NOMO-1 treated with dmso at 0.1 percent for 144 hours (cell line): ENCODE measurements around the gene GSDME.

Experiments
- DNase-seq: peaks from one replicate; lab custom pipeline; 2025; ENCODE audit not compliant: unreplicated experiment; lab: John Stamatoyannopoulos, UW

GSDME gene

DNA sequence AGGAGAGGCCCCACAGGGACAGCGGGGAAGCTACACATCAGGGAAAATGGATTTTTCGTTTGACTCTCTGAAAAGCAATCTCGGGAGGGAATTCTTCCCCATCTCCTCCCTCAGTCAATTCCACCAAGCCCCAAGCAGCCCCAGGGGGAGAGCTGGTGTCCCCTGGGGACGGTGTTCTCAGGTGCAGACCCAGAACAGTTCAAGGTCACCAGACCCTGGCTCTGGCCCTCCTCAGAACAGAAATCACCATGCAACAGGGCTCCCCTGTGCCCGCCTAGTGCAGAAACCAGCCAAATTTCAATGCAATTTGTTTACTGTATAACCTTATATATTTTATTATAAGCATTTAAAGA, 34.1 kb downstream of the GSDME start:
- DNase-seq, result no peak

DNA sequence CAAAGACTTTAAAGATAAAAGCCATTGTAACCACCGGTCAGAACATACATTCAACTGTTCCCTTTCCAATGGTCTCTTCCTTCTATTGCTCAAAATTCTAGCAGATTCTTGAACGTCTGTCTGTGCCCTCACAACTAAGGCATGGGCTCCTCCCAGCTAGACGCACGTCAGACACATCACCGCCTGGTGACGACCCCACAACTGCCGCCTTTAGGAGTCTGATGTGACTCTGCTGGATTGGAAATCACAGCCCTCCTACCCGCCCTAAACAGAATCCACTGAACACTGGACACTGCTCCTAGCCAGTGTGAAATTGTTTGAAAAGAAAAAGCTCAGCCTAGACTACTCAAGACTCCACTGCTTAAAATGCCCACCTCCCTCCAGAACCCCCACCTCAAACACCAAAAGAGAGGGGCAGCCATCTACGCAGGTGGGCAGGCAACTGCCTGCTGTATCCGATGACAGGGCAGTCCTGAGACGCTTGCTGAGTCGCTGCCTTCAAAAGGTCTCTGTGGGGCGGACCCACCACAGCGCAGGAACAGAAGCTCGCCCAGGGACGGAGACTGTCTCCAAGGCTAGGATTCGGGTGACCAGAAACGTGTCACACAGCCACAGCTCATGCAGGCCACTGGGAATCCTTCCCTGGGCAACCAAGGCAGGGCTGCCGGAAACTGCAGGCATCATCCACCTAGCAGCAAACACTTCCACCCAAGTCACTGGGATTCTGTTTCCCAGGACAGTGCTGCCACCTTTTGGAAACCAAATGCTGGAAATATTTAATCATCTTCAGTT, 34.7 kb downstream of the GSDME start:
- DNase-seq, result no peak

DNA sequence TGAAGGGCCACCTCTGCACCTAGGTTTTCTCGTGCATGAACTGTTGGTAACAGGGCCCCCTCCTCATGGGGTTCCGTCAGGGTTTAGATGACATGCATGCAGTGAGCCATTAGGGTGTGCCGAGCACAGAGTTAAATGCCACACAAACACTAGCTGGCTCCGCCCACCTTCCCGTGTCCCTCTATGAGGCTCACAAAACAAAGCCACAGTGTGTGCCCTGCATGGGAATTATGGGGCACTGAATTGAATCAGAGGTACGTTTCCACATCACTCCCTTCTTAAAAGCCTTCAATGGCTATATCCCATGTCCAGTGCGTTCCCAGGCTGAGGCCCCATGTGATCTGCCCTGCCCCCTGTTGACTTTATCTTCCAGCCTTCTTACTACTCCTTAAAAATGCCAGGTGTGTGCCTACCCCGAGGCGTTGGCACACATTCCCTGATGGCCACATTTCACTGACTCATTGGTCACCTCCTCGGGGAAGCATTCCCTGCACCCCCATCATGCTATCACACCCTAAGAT, 35.7 kb downstream of the GSDME start:
- no peak for DNase-seq

DNA sequence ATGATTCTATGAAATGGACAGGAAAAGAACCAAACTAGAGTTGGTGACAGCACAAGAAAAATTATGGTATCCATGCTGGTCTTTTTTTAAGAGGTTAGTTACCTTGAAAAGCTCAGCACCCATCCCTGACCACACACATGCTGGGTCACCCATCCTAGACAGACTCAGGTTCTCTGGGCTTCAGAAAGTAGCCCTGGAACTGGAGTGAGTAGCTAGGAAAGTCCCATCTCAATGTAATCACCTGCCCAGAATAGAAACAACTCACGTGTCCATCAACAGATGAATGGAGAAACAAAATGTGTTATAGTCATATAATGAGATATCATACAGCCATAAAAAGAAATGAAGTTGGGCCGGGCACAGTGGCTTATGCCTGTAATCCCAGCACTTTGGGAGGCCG, 37.0 kb downstream of the GSDME start:
- DNase-seq, result no peak

DNA sequence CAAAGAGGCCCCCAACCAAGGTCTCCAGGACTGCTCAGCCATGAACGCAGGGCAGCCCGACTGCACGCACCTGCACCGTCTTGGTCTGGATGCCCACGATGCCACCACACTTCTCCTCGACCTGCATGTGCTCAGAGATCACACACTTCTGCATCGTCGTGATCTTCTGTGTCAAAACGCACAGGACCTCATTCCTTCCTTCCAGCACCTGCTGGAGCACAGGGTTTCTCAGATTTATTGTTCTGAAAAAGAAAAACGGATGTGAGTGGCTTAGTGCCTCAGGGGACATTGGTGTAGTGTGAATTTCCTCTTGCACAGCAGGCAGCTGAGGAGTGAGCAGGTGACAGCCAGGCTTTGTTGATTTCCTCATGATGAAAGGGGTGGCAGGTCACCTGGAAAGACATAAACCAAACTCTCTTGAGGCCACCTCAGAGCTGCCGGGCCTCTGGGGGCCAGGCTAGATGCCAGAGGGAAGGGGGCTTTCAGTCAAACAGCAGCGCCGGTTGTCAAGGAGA, 38.2 kb downstream of the GSDME start:
- DNase-seq, result no peak

DNA sequence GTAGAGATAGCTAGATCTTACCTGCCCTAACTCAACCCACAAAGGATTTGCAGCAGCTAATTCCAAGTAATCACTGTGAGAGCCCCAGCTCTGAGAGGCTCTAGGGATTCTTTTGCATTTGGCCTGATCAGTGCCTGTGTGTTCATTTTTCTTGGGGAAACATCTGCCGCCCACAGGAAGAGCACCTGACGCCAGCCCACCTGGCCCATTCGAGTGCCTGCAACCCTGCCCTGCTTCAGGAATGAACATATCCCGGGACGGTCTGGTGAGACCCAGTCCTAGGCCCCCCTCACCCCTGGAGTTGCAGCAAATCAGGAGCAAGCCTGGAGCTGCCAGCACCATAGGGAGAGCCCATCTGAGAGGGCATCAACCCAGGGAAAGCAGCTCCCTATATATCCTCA, 38.8 kb downstream of the GSDME start:
- DNase-seq, result no peak

DNA sequence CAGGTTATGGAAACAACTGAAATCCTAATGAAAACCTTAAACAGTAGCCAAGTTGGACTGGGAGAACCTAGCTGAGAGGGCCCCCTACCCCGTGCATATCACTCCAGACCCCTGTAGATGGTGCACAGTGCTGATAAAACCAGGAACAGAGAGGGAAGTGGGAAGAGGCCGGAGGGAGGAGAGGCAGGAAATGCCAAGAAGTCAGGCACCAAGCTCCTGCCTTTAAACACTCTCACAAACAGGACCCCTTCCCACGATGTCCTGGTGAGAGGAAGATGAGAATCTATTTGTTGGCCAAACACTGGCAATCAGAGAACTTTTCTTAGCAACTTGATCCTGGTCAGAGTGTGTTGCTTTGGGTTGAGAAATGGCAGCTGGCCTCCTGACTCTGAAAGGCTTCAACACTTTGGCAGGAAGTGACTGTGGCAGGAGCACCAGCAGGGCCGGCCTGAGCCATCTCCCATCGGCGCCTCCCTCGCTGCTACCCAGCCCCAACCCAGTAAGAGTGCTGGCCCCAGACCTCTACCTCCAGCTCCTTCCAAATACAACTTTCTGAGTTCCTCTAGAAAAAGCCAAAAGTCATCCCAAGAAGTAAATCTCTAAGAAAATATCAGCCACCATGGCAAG, 39.5 kb downstream of the GSDME start:
- no peak for DNase-seq

DNA sequence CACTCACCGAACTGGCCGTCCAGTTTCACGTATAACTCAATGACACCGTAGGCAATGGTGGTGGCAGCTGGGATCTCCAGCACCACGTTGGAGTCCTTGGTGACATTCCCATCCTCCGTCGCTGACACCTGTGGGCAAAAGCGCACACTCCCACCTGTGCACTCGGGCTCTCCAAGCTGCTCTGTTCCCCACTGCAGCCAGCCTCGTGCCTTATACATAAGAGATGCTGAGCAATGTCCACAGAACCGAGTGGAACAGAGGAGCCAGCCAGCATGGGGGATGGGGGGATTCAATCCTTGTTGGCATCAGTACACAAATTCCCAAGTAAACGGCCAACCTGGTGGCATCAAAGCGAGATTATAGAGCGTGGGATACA, 40.0 kb downstream of the GSDME start:
- DNase-seq, result no peak

DNA sequence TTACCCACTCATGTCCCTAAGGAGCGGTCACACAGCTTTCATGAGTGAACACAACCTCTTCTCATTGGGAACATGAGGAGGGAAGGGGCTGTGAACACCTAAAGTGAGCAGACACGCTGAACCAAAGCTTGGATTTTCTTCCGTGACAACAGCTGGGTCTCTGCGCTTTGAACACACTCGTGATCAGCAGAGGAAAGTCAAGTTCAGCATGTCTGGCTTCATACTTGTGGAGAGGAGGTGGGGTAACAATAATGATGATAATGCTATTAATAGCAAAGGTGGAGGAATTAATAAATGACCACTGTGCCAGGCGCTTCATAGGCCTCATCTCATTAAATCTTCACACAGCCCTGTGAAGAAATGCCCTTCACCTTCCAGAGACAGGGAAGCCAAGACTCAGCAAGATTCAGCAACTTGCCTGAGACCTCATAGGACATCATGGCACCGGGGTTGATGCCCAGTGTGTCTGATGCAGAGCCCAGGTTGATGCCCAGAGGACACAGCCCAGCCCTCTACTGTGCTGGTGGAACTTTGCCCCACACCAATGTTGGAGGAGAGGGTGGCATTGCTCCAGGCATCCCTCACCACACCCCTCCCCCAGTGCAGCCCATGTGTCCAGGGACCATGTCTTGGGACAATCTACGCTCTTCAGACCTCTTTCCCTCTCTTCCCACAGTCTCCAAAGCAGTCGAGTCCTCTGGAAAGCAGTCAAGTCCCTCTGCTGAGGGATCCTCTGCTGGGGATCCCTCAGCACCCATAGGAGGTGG, 40.6 kb downstream of the GSDME start:
- no peak for DNase-seq

DNA sequence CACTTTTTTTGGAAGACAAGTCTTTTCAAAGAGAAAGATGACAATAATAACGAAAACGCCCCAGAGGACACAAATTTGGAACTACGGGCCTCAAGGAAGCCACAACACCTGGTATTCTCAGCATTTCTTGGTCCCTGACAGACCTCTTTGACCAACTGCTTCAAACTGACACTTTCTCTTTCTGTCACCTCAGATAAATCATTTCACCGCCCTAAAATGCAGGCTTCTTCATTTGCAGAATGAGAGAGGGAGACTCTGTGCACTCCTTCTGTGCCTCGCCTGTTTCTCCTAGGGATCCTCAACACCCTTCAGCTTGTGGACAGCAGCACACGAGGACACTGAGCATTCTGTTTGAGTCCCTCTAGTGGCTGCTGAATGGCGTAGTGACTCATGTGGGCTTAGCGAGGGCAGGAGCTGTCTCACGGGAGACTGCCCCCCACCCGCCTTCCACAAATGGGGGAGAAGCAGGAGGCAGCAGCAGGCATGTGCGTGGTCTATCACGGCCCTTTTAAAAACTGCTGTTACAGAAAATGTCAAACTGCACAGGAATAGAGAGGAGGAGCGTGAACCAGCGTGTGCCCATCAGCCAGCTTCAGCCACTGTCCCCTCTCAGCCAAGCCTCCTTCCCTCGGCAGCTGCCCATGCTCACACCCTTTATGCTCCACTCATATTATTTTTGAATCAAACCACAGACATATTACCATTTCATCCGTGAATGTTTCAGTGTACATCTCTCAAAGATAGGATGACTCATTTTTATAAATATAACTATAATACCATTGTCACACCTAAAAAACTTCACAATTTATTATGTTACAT, 41.4 kb downstream of the GSDME start:
- DNase-seq, result no peak

DNA sequence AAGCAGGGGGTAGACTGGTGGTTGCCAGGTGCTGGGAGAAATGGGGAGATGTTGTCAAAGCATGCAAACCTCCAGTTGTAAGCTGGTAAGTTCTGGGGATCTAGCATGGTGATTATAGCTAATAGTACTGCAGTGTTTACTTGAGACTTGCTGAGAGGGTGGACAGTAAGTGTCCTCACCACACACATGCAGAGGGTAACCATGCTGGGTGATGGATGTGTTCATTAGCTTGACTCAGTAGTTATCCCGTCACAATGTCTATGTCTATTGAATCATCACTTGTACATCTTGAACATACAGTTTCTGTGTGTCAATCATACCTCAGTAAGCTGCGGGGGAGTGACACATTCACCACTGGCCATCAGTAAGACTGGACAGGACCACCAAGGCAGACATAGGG, 42.1 kb downstream of the GSDME start:
- no peak for DNase-seq

DNA sequence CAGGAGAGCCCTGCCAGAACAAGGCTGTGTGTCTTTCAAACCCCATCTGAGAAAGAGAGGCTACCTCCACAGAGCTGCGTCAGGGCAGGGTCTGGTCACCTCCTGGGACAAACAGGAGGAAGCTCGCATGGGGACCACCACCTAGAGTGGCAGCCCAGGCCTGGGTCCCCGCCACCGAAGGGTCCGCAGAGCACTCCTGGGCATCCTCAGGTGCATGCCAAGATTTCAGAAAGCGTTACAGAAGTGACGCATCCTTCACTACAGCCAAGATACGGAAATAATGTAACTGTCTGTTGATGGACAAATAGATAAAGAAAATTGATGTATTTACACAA, 42.6 kb downstream of the GSDME start:
- no peak for DNase-seq

DNA sequence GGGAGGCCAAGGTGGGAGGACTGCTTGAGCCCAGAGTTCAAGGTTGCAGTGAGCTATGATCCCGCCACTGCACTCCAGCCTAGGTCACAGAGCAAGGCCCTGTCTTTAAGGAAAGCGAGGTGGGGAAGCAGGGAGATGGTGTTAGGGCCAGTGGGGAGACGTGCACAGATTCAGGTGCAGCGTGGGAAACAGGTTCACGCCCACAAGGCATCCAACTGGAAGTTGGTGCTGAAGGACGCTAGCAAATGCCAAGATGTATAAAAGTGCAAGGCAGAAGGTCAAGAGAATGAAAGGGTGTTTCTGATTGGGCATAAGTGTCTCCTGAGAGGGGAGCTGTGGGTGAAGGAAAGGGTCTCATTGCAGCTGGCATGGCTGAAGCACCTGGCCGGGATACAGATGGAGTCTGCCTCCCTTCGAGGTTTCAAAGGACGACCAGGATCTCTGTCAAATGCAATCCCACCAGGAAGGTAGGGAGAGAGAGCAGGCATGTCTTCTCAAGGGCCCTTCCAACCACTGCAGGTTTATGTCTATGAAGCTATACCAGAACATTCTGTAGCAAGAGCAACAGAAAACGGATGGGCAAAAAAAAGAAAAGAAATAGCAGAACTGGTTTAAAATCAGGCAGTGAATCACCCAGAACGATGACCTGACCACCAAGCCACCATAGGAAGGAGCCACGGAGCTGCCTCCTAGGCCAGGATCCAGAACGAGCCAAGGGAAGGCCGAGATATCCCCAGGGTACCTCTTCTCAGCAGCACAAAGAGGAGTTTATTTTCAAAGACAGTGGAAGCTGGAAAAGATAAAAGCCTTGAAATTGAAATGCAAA, 43.2 kb downstream of the GSDME start:
- DNase-seq, result no peak

DNA sequence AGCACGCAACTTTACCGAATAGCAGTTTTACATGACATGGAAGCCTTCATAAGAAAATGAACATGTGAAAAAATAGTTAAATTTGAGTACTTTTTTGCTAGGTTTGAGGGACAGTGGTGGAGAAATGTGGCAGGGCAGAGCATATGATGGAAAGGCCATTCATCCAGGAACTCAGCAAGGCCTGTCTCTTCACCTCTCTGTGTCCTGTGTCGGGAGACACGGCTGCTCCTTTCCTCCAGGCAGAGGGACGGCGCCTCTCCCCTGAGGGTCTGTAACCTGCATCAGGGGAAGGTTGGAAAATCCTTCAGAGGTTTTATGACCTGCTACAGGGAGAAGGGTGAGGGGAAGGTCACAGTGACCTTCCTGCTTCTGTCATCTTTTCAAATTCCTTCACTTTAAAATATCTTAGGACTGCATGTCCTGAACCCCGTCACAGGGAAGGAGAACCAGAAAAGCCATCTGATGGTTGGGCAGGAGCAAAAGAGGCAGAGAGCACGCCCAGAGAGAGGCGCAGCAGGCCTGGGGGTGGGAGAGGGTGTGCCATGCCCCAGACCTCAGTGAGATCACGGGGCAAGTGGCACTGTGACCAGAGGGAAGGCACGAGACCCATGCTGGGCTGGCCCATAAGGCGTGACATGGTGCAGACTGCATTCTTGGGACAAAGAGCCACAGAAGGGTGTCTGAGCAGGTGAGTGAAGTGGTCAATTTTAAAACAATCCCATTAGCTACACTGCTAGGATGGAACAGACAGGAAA, 44.0 kb downstream of the GSDME start:
- DNase-seq, result no peak

DNA sequence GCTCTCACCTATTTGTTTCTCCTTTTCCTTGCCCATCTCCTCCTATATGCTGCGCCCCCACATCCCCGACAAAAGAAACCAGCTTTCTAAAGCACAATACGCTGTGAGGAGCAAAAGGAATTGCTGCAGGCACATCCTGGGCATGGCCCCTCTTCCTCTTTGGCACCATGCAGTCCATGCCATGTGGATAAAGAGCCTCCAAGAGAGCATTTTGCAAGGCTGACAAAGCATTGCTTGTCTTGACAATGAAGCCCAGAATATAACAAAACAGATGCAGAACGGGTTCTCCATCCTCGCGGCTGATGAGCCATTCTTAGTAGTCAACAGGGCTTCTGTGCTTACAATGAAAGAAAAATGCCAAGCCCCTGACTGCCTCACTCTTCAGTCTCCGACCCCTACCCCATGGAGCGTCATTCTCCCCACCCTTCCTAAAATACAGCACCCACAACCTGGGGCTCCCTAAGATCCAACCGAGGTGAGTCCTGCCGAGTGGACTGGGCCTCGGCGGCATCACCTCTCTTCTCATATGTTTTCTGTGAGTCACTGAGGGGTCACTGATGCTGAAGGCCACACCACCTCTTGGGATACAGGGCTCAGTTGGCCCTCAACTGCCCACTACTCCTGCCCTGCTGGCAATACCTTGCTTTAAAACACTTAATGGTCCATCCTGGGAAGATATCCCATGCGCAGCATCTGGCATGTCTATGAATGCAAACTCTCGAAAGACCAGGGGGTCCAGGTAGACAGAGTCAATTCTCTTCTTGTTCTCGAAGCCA, 47.5 kb downstream of the GSDME start:
- DNase-seq, result no peak

DNA sequence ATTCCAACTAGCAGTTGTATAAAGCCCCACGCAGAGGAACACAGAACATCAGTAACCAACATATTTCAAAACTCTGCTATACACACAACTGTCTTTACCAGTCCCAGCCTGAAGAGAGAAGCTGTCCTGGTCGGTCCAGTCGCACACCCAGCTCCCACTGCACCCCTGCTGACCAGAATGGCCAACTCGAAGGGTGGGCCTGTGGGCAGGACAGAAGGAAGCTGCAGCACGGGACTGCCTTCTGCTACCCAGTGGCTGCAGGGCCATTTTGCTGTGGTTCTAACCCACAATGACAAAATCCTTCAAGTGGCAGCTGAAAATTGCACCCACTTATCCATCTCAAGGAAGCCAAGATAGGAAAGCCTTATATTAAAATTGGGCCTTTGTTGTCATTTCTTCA, 48.2 kb downstream of the GSDME start:
- no peak for DNase-seq

DNA sequence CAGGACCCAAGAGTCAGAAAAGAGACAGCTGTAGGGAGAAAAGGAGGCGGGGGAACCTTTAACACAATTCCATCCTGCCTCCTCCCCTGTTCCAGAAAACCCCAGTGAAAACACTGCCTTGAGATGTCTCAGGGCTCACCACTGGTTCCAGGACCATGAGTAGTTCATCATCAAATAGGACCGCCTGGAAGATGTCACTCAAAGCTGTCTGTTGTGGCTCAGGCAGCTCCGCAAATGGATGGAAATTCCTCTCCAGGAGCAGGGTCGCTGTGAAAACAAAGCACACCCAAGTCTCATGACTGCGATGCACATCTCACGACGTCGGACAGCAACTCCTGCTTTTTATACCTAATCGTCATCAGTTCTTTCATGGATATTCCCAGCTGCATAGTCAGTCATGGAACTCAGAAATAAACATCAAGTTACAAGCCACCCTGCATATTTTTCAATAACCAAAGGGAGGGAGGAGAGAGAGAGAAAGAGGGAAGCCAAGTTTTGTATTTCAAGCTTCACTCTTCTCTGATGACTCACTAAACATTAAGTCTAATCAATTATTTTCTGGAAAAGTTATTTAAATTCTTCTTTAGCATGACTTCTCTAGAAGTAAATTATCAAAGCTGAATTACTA, 49.2 kb downstream of the GSDME start:
- DNase-seq, result no peak
